ENCODE data around the gene TLR10.
"Not testable (repeated sequence)": the region's sequence is repeated elsewhere in the genome, so short reads cannot be mapped to it uniquely, and the experiment has no call there.

Gene TLR10

DNA sequence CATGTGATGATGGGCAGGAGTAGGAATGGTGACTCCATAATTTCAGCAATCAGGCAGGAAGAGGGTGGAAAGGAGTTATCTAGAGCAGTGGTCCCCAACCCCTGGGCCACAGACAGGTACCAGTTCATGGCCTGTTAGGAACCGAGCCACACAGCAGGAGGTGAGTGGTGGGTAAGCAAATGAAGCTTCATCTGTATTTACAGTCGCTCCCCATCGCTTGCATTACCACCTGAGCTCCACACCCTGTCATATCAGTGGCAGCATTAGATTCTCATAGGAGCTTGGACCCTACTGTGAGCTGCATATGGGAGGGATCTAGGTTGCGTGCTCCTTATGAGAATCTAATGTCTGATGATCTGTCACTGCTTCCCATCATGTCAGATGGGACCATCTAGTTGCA is 1.4 kb upstream of the TLR10 start:
- TF ChIP-seq, protein P1, sequence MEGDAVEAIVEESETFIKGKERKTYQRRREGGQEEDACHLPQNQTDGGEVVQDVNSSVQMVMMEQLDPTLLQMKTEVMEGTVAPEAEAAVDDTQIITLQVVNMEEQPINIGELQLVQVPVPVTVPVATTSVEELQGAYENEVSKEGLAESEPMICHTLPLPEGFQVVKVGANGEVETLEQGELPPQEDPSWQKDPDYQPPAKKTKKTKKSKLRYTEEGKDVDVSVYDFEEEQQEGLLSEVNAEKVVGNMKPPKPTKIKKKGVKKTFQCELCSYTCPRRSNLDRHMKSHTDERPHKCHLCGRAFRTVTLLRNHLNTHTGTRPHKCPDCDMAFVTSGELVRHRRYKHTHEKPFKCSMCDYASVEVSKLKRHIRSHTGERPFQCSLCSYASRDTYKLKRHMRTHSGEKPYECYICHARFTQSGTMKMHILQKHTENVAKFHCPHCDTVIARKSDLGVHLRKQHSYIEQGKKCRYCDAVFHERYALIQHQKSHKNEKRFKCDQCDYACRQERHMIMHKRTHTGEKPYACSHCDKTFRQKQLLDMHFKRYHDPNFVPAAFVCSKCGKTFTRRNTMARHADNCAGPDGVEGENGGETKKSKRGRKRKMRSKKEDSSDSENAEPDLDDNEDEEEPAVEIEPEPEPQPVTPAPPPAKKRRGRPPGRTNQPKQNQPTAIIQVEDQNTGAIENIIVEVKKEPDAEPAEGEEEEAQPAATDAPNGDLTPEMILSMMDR (IDR thresholded peaks at IDR 0.05; ENCODE audit: extremely low read depth, missing control alignments): no peak
- no peak for DNase-seq (ENCODE audit: low spot score)

GRCh38 chr4:38783109-38783460 is 295 bp upstream of the TLR10 start:
- TF ChIP-seq, protein P1 (IDR thresholded peaks at IDR 0.05; ENCODE audit: extremely low read depth, missing control alignments): no peak
- no peak for DNase-seq (ENCODE audit: low spot score)

DNA sequence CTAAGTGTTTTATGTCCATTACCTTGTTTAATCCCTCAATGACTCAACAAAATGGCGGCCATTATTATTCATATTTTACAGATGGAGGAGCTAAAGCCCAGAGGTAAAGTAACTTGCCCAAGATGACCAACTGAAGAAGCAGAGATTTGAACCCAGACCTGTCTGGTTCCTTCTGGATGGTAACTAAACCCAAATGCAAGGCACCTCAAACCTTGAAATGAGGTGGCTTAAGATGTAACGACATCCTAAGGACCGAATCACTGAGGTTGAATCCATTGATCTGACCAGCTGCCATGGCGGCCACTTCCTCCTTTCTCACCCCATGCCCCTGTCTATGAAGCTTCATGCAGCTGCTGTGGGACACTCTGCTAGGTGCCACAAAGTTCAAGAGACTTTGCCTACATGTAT is 932 bp downstream of the TLR10 start:
- TF ChIP-seq, protein P1 (IDR thresholded peaks at IDR 0.05; ENCODE audit: extremely low read depth, missing control alignments): no peak
- no peak for DNase-seq (ENCODE audit: low spot score)

DNA sequence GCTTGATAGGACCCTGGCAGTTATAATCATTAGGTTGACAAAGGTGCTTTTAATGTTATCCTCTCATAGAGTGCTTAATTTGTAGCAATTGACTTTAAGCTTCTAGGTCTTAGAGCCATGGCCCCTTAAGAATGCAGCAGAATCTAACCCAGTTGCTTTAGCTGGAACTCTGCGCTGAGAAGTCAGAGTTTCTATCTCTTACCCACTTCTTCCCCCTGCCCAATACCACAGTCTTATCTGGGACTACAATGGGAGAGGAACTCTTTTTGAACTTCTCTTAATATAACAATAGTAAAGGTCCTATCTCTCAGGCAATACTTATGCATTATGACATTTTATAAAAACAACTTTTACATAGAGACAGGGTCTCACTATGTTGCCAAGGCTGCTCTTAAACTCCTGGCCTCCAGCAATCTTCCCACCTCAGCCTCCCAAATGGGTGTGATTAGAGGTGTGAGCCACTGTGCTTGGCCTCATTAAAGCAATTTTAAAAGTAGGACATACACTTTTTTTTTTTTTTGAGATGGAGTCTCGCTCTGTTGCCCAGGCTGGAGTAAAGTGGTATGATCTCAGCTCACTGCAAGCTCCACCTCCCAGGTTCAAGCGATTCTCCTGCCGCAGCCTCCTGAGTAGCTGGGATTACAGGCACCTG is 1.8 kb downstream of the TLR10 start:
- DNase-seq (ENCODE audit: low spot score): no peak
- TF ChIP-seq, protein P1 (IDR thresholded peaks at IDR 0.05; ENCODE audit: extremely low read depth, missing control alignments): no peak

GRCh38 chr4:38779790-38780189 is 3.0 kb downstream of the TLR10 start:
- no peak for DNase-seq (ENCODE audit: low spot score)
- TF ChIP-seq, protein P1 (IDR thresholded peaks at IDR 0.05; ENCODE audit: extremely low read depth, missing control alignments): no peak

DNA sequence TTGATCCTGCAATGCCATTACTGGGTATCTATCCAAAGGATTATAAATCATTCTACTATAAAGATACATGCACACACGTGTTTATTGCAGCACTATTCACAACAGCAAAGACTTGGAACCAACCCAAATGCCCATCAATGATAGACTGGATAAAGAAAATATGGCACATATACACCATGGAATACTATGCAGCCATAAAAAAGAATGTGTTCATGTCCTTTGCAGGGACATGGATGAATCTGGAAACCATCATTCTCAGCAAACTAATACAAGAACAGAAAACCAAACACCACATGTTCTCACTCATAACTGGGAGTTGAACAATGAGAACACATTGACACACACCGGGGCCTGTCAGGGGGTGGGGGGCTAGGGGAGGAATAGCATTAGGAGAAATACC is 4.9 kb downstream of the TLR10 start:
- not testable (repeated sequence) for DNase-seq (ENCODE audit: low spot score)

GRCh38 chr4:38775326-38775725 is 7.5 kb downstream of the TLR10 start:
- DNase-seq (ENCODE audit: low spot score): no peak
- TF ChIP-seq, protein P1 (IDR thresholded peaks at IDR 0.05; ENCODE audit: extremely low read depth, missing control alignments): no peak

GRCh38 chr4:38774181-38774955 is 8.4 kb downstream of the TLR10 start:
- DNase-seq (ENCODE audit: low spot score): no peak
- TF ChIP-seq, protein P1 (IDR thresholded peaks at IDR 0.05; ENCODE audit: extremely low read depth, missing control alignments): no peak

DNA sequence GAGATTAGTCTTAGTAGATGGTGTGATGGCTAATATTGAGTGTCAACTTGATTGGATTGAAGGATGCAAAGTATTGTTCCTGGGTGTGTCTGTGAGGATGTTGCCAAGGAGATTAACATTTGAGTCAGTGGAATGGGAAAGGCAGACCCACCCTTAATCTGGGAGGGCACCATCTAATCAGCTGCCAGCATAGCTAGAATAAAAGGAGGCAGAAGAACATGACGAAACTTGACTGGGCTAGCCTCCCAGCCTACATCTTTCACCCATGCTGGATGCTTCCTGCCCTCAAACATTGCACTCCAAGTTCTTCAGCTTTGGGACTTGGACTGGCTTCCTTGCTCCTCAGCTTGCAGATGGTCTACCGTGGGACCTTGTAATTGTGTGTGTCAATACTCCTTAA is 12.5 kb downstream of the TLR10 start:
- DNase-seq (ENCODE audit: low spot score): not testable (repeated sequence)
